DMS 273 treated with DMSO at 0.1 percent for 48 hours (cell line): Measurements from ENCODE around the gene NCSTN.

Experiments
- DNase-seq: peaks from one replicate; lab custom pipeline; 2025; lab: John Stamatoyannopoulos, UW

NCSTN gene

DNA sequence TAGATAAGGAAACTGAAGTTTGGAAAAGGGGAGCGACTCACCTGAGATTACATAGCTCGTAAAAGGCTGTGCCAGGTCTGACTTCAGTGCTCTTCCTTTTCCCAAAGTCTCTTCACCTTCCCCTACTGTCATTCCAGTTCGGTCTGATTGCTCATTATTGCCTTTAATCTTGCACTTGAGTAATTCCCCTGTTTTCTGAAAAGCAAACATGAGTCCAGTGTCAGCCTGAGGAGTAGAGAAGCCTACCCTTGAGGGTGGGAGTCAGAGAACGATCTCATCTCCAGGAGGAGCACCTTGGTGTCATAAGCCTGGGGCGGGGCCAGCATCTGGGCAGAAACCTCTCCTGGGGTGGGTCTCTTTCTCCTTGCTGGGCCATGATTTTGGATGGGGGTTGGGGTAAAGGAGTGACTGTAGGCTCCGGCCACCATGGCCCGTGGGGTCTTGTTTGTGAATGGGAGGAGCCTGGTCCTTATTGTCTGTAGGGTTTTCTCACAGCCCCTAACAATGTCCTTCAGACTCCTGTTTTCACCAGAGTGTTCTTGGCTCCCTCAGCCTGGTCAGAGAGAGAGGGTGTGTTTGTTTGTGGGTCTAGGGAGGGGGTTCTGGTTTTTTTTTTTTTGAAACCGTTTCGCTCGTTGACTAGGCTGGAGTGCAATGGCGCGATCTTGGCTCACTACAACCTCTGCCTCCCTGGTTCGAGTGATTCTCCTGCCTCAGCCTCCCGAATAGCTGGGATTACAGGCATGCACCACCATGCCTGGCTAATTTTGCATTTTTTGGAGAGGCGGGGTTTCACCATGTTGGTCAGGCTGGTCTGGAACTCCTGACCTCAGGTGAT, 63.2 kb downstream of the NCSTN start:
- DNase-seq, result no peak

- no peak for DNase-seq
These were observed 64.9 kb downstream of the NCSTN start for GRCh38 chr1:160407839-160408801.
